ENCODE data around the gene BEGAIN.

DNA sequence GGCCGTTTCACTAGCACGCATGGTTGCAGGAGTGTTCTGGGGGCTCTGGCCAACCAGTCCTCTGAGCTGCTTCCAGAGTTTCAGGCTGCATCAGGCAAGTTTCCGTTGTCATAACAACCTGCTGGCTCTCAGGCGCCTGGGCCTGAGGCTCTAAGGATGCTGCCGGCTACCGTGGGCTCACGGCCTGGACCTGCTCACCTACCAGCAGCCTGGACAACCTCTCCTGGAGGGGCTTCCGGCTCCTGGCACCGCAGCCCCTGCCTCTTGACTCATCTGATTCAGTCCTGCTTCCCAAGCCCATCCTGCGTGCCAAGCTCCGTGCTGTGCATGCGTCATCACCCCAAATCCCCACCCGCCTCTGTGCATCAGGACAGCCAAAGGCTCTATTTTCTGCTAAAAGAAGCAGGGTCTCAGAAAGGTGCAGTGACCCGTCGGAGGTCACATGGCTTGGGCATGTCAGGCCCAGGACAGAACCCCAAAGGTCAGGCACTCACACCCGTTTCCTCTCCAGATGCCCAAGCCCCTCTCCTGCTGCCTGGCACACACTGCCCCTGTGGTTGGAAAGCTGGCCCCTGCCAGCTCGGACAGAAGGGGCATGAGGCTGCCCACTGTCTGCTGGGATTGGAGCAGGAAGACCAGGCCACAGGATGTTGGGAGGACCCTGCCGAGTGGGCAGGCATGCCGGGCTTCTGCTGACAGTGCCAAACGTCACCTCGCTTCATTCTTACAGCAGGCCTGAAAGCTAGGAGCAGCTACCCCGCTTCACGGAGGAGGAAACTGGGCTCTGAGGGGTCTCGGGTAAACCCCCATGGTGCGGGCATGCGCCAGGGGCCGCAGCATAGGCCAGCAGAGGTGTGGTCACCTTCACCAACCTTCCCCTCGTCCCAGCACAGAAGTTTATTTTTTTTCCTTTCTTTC is 5.7 kb downstream of the BEGAIN start:
- TF ChIP-seq POLR2AphosphoS5 (IDR thresholded peaks at IDR 0.05) (no peak), POLR2A (IDR thresholded peaks at IDR 0.05) (no peak)
- TF ChIP-seq, protein P1, sequence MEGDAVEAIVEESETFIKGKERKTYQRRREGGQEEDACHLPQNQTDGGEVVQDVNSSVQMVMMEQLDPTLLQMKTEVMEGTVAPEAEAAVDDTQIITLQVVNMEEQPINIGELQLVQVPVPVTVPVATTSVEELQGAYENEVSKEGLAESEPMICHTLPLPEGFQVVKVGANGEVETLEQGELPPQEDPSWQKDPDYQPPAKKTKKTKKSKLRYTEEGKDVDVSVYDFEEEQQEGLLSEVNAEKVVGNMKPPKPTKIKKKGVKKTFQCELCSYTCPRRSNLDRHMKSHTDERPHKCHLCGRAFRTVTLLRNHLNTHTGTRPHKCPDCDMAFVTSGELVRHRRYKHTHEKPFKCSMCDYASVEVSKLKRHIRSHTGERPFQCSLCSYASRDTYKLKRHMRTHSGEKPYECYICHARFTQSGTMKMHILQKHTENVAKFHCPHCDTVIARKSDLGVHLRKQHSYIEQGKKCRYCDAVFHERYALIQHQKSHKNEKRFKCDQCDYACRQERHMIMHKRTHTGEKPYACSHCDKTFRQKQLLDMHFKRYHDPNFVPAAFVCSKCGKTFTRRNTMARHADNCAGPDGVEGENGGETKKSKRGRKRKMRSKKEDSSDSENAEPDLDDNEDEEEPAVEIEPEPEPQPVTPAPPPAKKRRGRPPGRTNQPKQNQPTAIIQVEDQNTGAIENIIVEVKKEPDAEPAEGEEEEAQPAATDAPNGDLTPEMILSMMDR (IDR thresholded peaks at IDR 0.05): no peak

Measured in suprapubic skin (tissue), 4 donors.